BJ (cell line): ENCODE results near the gene RAI14. TPM values are rescaled to one million over a fixed set of nuclear protein-coding genes. Genes with fewer than 3 reads are reported as not detected.

Experiments used
- CTCF ChIA-PET: fragments of 350-600 bp; formaldehyde crosslinking; extraction: SDS; loops from one replicate; lab custom pipeline; 2021; ENCODE audit warnings: antibody characterized with exemption, inconsistent platforms; lab: Yijun Ruan, JAX
- POLR2A ChIA-PET: fragments of 300-600 bp; sonication (Branson Sonifier 250); formaldehyde crosslinking; extraction: SDS; loops from one replicate; lab custom pipeline; 2021; ENCODE audit warnings: antibody characterized with exemption; lab: Charles Lee
- DNase-seq: peaks from one replicate; pipeline ENCODE4 v3.0.0-alpha.2; 2011; ENCODE audit warnings: low read depth
- H3K27me3 ChIP-seq: 2 replicates; pipeline ENCODE4 v1.6.0; 2011; ENCODE audit warnings: low read length; ENCODE audit not compliant: control insufficient read depth, insufficient read depth
- H3K36me3 ChIP-seq: 2 replicates; pipeline ENCODE4 v1.5.1; 2011; ENCODE audit warnings: low read length; ENCODE audit not compliant: control insufficient read depth, insufficient read depth
- H3K4me3 ChIP-seq: 2 replicates; pipeline ENCODE4 v1.5.1; 2011; ENCODE audit warnings: low read depth, mild to moderate bottlenecking, control low read depth, low read length
- CTCF ChIP-seq: IDR thresholded peaks from 2 replicates; pipeline ENCODE4 v1.5.1; 2011; ENCODE audit warnings: low read depth, mild to moderate bottlenecking, control low read depth, inconsistent platforms, low read length, moderate library complexity; ENCODE audit not compliant: insufficient read depth
- polyA plus RNA-seq: library from polyadenylated mRNA; depleted of rRNA; stranded (reverse); fragments of >200 nt; gene quantifications from 2 replicates; pipeline ENCODE4 v1.2.3, GENCODE V29; 2011

The RAI14 gene
- polyA plus RNA-seq, 1 experiment: 183 TPM

GRCh38 chr5:34626751-34627150 lies 29.4 kb upstream of the RAI14 start:
- TF ChIP-seq CTCF: no peak
- CTCF ChIA-PET: interaction anchor here (1.7 kb wide), 1 partner anchor 8 kb away, joined by 5 read pairs; no protein-coding TSS in a partner anchor

GRCh38 chr5:34627794-34628193 lies 28.3 kb upstream of the RAI14 start:
- no peak for TF ChIP-seq CTCF
- H3K36me3 ChIP-seq: no peaks in the 10 kb centered on the region
- no peak overlapping the region for H3K4me3 ChIP-seq
- POLR2A ChIA-PET: interaction anchor here (0.6 kb wide), 1 partner anchor 302 kb away, joined by 4 read pairs; no protein-coding TSS in a partner anchor
- H3K27me3 ChIP-seq: no peaks in the 10 kb centered on the region
- CTCF ChIA-PET: interaction anchor here (0.7 to 2.0 kb wide), 3 partner anchors 9 to 28 kb away, joined by 3 to 5 read pairs (median 4); partner anchors contain the start of gene RAI14
- no peak for DNase-seq

More at GRCh38 chr5:34626751-34627150, 29.4 kb upstream of the RAI14 start:
- Histone ChIP-seq H3K27me3 (no peaks in the 10 kb centered on the region), H3K36me3 (no peaks in the 10 kb centered on the region), H3K4me3 (no peak overlapping the region)
- POLR2A ChIA-PET: no interaction called here
- DNase-seq: no peak

GRCh38 chr5:34628373-34628772 lies 27.8 kb upstream of the RAI14 start:
- no peaks in the 10 kb centered on the region for H3K27me3 ChIP-seq
- POLR2A ChIA-PET: interaction anchor here (0.6 kb wide), 1 partner anchor 301 kb away, joined by 4 read pairs; no protein-coding TSS in a partner anchor
- no peaks in the 10 kb centered on the region for H3K36me3 ChIP-seq
- no peak for DNase-seq
- H3K4me3 ChIP-seq: no peak overlapping the region
- CTCF ChIA-PET: interaction anchor here (0.7 to 2.0 kb wide), 3 partner anchors 10 to 142 kb away, joined by 3 to 5 read pairs (median 4); partner anchors contain the start of gene RAI14
- no peak for TF ChIP-seq CTCF

GRCh38 chr5:34630596-34630995 lies 25.5 kb upstream of the RAI14 start:
- ChIA-PET CTCF (interaction anchor here (1.4 kb wide), 1 partner anchor 9 kb away, joined by 4 read pairs; no protein-coding TSS in a partner anchor), POLR2A (no interaction called here)
- H3K36me3 ChIP-seq: no peaks in the 10 kb centered on the region
- no peak overlapping the region for H3K4me3 ChIP-seq
- no peak for TF ChIP-seq CTCF
- H3K27me3 ChIP-seq: no peaks in the 10 kb centered on the region
- DNase-seq: no peak

GRCh38 chr5:34632807-34633422 lies 23.2 kb upstream of the RAI14 start:
- no peaks in the 10 kb centered on the region for H3K36me3 ChIP-seq
- DNase-seq: no peak
- no peaks in the 10 kb centered on the region for H3K27me3 ChIP-seq
- H3K4me3 ChIP-seq: no peak overlapping the region
- no peak for TF ChIP-seq CTCF
- CTCF ChIA-PET: no interaction called here
- POLR2A ChIA-PET: no interaction called here
